Breast epithelium (tissue), 4 donors: ENCODE data around the gene SCT. TPM values are rescaled to one million over a fixed set of nuclear protein-coding genes. Genes with fewer than 3 reads are reported as not detected.

ENCODE experiments used
- DNase-seq, 2 donors: peaks; one replicate each; pipeline ENCODE4 v3.0.0-alpha.2; 2019; ENCODE audit warnings: low spot score in 2 of 2
- H3K27ac ChIP-seq, 2 donors: fragments of 200-600 bp; sonication (generic) in 1 of 2; one replicate each; pipeline ENCODE4 v1.5.1; 2016 to 2019; ENCODE audit warnings: mild to moderate bottlenecking in 1 of 2
- H3K27me3 ChIP-seq, 2 donors: fragments of 200-600 bp; sonication (generic) in 1 of 2; one replicate each; pipeline versions ENCODE4 v1.5.1 to v1.6.0; 2017 to 2019; ENCODE audit warnings: control low read depth in 1 of 2, mild to moderate bottlenecking in 1 of 2
- H3K36me3 ChIP-seq: fragments of 200-600 bp; one replicate; pipeline ENCODE4 v1.5.1; 2019
- H3K4me1 ChIP-seq, 2 donors: fragments of 200-600 bp; sonication (generic); one replicate each; pipeline ENCODE4 v1.5.1; 2016 to 2019; ENCODE audit warnings: control low read depth in 1 of 2
- H3K4me3 ChIP-seq, 3 donors: fragments of 200-600 bp; sonication (generic); 1 replicate in 2 of 3; 2 replicates in 1 of 3; pipeline ENCODE4 v1.5.1; 2016 to 2019; ENCODE audit warnings: mild to moderate bottlenecking in 3 of 3, moderate library complexity in 2 of 3
- H3K9me3 ChIP-seq, 2 donors: fragments of 200-600 bp; sonication (generic) in 1 of 2; one replicate each; pipeline ENCODE4 v1.5.1; 2016 to 2019; ENCODE audit warnings: control low read depth in 1 of 2
- CTCF ChIP-seq, 3 donors: fragments of 450-650 bp; IDR thresholded peaks; one replicate each; pipeline ENCODE4 v1.5.1; 2016 to 2017; ENCODE audit warnings: antibody characterized with exemption in 3 of 3, mild to moderate bottlenecking in 3 of 3, moderate library complexity in 3 of 3
- POLR2A ChIP-seq: fragments of 450-650 bp; IDR thresholded peaks from one replicate; pipeline ENCODE4 v1.6.1; 2016; ENCODE audit warnings: antibody characterized with exemption, mild to moderate bottlenecking, moderate library complexity
- POLR2AphosphoS5 ChIP-seq, 3 donors: sonication (generic); formaldehyde crosslinking; IDR thresholded peaks; one replicate each; pipeline ENCODE4 v1.6.1; 2017; ENCODE audit warnings: antibody characterized with exemption in 3 of 3
- intact Hi-C: fragments of 100-400 bp; cut with DNase I; formaldehyde crosslinking; loops from one replicate; pipeline ENCODE4 v1.15.1; 2023; ENCODE audit warnings: low total_unique reads
- total RNA-seq, 3 donors: library from RNA; depleted of rRNA; stranded (reverse); fragments of >200 nt; gene quantifications; one replicate each; pipeline ENCODE4 v1.1.0, GENCODE V29; 2016

SCT gene
- total RNA-seq, 3 donors from 2014 or later = not detected

- Histone ChIP-seq H3K27me3 (no peaks in the 10 kb centered on the region), H3K9me3 (no peaks in the 10 kb centered on the region), H3K4me1 (peaks cover 11 to 29% of the 10 kb centered on the region in 2 donors), H3K36me3 (no peaks in the 10 kb centered on the region), H3K4me3 (no peak overlapping the region), H3K27ac (no peak overlapping the region)
- TF ChIP-seq POLR2A = no peak
- no peak for TF ChIP-seq CTCF (IDR thresholded peaks at IDR 0.05)
- no peak for TF ChIP-seq POLR2AphosphoS5 (IDR thresholded peaks at IDR 0.05)
- DNase-seq = no peak
- intact Hi-C loops = no loop called here
These were observed 45.2 kb downstream of the SCT start for GRCh38 chr11:581752-582151.

DNA sequence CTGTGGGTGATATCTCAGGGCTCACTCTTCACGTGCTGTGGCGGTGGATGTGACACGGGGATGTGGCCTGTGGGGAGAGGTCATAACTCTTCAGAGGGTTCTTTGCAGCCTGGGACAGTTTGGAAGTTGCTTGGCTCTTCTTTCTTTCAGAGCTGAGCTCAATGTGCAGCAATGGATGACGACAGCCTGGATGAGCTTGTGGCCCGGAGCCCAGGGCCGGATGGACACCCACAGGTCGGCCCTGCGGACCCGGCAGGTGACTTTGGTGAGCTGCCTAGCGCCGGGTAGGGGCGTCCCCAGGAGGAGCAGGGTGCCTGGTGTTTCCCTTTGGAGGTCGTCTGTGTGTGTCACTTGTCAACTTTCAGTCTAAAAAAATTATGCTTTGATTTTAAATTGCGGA lies 45.6 kb downstream of the SCT start:
- Histone ChIP-seq H3K27me3 (no peaks in the 10 kb centered on the region), H3K4me3 (no peak overlapping the region), H3K27ac (no peak overlapping the region), H3K36me3 (no peaks in the 10 kb centered on the region), H3K4me1 (peaks cover 11 to 29% of the 10 kb centered on the region in 2 donors), H3K9me3 (no peaks in the 10 kb centered on the region)
- DNase-seq = no peak
- intact Hi-C loops = no loop called here
- TF ChIP-seq POLR2AphosphoS5 (IDR thresholded peaks at IDR 0.05) (no peak), POLR2A (no peak), CTCF (IDR thresholded peaks at IDR 0.05) (no peak)

GRCh38 chr11:579830-580601 lies 47.0 kb downstream of the SCT start:
- peaks cover 11 to 30% of the 10 kb centered on the region in 2 donors for H3K4me1 ChIP-seq
- no peak for DNase-seq
- no peak overlapping the region for H3K27ac ChIP-seq
- intact Hi-C loops = no loop called here
- TF ChIP-seq CTCF (IDR thresholded peaks at IDR 0.05) = no peak
- no peak for TF ChIP-seq POLR2A
- TF ChIP-seq POLR2AphosphoS5 (IDR thresholded peaks at IDR 0.05) = no peak
- no peaks in the 10 kb centered on the region for H3K36me3 ChIP-seq
- H3K9me3 ChIP-seq = no peaks in the 10 kb centered on the region
- no peaks in the 10 kb centered on the region for H3K27me3 ChIP-seq
- H3K4me3 ChIP-seq = no peak overlapping the region

DNA sequence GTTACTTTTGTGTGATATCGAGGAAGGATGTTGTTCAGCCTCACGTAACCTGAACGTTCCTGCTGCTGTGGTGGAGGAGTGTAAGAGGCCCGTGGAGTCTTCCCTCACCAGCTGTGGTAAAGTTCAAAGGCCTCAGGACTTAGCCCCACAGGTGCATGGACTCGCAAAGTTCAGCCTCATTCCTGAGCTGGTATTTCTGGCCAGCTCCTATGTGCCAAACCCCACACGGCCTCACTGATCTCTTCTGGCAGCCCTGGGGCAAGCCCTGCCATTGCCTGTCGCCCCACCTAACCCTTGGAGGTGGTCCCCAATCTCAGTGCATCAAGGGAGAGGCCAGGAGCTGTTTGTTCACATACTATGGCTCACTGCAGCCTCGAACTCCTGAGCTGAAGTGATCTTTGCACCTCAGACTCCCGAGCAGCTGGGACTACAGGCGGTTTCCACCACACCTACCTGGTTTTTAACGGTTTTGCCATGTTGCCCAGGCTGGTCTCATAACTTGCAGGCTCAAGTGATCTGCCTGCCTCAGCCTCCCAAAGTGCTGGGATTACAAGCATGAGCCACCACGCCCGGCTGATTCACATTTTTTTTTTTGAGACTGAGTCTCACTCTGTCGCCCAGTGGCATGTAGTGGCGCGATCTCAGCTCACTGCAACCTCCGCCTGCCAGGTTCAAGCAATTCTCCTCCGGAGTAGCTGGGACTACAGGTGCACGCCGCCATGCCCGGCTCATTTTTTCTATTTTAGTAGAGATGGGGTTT lies 48.5 kb downstream of the SCT start:
- Histone ChIP-seq H3K36me3 (no peaks in the 10 kb centered on the region), H3K27ac (no peak overlapping the region), H3K4me1 (peaks cover 11 to 38% of the 10 kb centered on the region in 2 donors), H3K4me3 (peak overlapping the region; percentile 86 to 96 (median 91)), H3K9me3 (no peaks in the 10 kb centered on the region), H3K27me3 (no peaks in the 10 kb centered on the region)
- DNase-seq = no peak
- intact Hi-C loops = no loop called here
- TF ChIP-seq POLR2AphosphoS5 (IDR thresholded peaks at IDR 0.05) (no peak), CTCF (IDR thresholded peaks at IDR 0.05) (no peak), POLR2A (no peak)

- Histone ChIP-seq H3K9me3 (no peaks in the 10 kb centered on the region), H3K4me1 (peaks cover 11 to 38% of the 10 kb centered on the region in 2 donors), H3K27ac (no peak overlapping the region), H3K36me3 (no peaks in the 10 kb centered on the region), H3K27me3 (no peaks in the 10 kb centered on the region), H3K4me3 (peak overlapping the region; percentile 86 to 96 (median 91))
- no peak for DNase-seq
- intact Hi-C loops = no loop called here
- TF ChIP-seq POLR2A = no peak
- TF ChIP-seq POLR2AphosphoS5 (IDR thresholded peaks at IDR 0.05) = no peak
- no peak for TF ChIP-seq CTCF (IDR thresholded peaks at IDR 0.05)
These were observed 49.4 kb downstream of the SCT start for GRCh38 chr11:577611-577894.
